Measurements from ENCODE around the gene ITGA11. TPM values are rescaled to one million over a fixed set of nuclear protein-coding genes. Genes with fewer than 3 reads are reported as not detected.

ITGA11 gene
- total RNA-seq, 4 donors from 2014 or later, result 2.5 to 8.4 (median 5.6) TPM

- no peak for TF ChIP-seq CTCF (IDR thresholded peaks at IDR 0.05; ENCODE audit: low read depth)
Observed at GRCh38 chr15:68278345-68278594, 153.7 kb downstream of the ITGA11 start.

GRCh38 chr15:68277603-68278344 lies 154.2 kb downstream of the ITGA11 start, which contains the start of gene FEM1B:
FEM1B (plus strand) TSS chr15:68277745; CDS start chr15:68278418, 673 bp downstream.
- TF ChIP-seq CTCF (IDR thresholded peaks at IDR 0.05; ENCODE audit: low read depth), result no peak

GRCh38 chr15:68277131-68277602 lies 154.8 kb downstream of the ITGA11 start:
- TF ChIP-seq CTCF (IDR thresholded peaks at IDR 0.05; ENCODE audit: low read depth), result no peak

GRCh38 chr15:68276668-68277067 lies 155.3 kb downstream of the ITGA11 start:
- TF ChIP-seq CTCF (IDR thresholded peaks at IDR 0.05; ENCODE audit: low read depth), result no peak

- TF ChIP-seq CTCF (IDR thresholded peaks at IDR 0.05; ENCODE audit: low read depth), result no peak
Observed at GRCh38 chr15:68275165-68275746, 156.7 kb downstream of the ITGA11 start.

- no peak for TF ChIP-seq CTCF (IDR thresholded peaks at IDR 0.05; ENCODE audit: low read depth)
Observed at GRCh38 chr15:68274201-68274848, 157.6 kb downstream of the ITGA11 start.

- no peak for TF ChIP-seq CTCF (IDR thresholded peaks at IDR 0.05; ENCODE audit: low read depth)
Observed at GRCh38 chr15:68272721-68273271, 159.2 kb downstream of the ITGA11 start.
